NCI-H226 (cell line): ENCODE measurements around the gene SLC7A6OS.
A peak's percentile ranks its signal among the peaks of the same experiment; 100 is the strongest.

Experiments
- DNase-seq: peaks from one replicate; pipeline ENCODE4 v3.0.0-alpha.2; 2015

The SLC7A6OS gene

DNA sequence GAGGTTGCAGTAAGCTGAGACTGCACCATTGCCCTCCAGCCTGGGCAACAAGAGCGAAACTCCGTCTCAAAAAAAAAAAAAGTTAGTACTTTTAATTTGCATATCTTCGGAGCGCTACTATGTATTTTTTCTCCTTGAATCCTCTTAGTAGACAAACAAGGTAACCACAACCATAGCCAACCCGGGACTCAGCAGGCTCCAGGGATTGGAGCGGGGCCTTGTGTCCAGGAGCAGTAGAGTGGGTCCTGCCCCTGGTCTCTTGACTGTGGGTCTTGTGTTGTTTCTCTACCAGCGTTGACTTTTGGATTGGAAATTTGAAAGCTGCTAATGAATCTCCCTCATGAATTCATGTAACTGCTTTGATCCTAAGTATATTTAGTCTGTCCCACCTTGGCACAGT, 32.4 kb upstream of the SLC7A6OS start:
- no peak for DNase-seq

GRCh38 chr16:68342620-68343019, 31.9 kb upstream of the SLC7A6OS start:
- no peak for DNase-seq

- DNase-seq = no peak
These were observed 28.5 kb upstream of the SLC7A6OS start for GRCh38 chr16:68339214-68339613.

- no peak for DNase-seq
These were observed 27.8 kb upstream of the SLC7A6OS start for GRCh38 chr16:68338326-68339119.

DNA sequence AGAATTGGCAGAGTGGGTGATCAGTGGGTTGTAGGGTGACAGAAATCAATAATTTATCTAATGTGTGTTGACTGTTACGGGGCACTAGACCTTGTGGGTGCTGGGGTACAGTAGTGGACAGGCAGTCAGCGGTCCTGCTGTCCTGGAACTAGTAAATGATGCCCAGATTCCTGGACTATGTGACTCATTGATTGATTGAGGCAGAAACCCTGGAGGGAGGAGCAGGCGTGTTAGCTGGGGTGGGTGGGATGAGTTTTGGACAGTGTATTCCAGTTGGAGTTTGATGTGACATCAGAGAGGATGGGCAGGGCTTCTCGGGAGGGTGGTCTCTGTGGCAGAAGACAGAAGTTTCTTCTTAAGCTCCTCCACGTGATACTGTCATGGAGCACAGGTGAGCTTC, 24.4 kb upstream of the SLC7A6OS start:
- DNase-seq = peak; percentile 44

GRCh38 chr16:68332411-68333121, 21.8 kb upstream of the SLC7A6OS start:
- no peak for DNase-seq

- no peak for DNase-seq
These were observed 21.2 kb upstream of the SLC7A6OS start for GRCh38 chr16:68331879-68332410.

- peak; percentile 69 for DNase-seq
These were observed 18.2 kb upstream of the SLC7A6OS start for GRCh38 chr16:68328860-68329390.

GRCh38 chr16:68328151-68328859, 17.6 kb upstream of the SLC7A6OS start:
- DNase-seq = peak; percentile 86

DNA sequence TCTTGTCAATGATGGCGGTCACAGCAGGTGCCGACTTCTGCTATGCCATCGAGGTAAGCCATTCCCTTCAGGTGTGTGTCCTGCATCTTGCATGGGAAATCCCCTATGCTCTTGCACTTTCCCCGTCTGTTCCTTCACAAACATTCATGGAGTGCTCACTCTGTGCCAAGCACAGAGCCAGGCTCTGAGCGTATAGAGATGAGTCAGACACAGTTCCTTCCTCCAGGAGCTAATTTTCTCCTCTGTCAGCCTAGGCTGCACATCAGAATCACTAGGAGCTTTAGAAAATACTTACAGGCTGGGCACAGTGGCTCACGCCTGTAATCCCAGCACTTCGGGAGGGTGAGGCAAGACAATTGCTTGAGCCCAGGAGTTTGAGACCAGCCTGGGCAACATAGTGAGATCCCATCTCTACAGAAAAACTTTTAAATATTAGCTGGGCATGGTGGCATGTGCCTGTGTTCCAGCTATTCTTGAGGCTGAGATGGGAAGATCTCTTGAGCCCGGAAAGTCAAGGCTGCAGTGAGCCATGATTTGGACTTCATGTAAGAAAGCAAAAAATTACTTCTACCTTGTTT, 14.1 kb upstream of the SLC7A6OS start:
- no peak for DNase-seq

- no peak for DNase-seq
These were observed 13.6 kb upstream of the SLC7A6OS start for GRCh38 chr16:68324336-68324735.

- DNase-seq = no peak
These were observed 8.6 kb upstream of the SLC7A6OS start for GRCh38 chr16:68319185-68319908.

- DNase-seq = no peak
These were observed 2.4 kb upstream of the SLC7A6OS start for GRCh38 chr16:68313116-68313515.

GRCh38 chr16:68310437-68310773, 341 bp downstream of the SLC7A6OS start:
- DNase-seq = no peak

DNA sequence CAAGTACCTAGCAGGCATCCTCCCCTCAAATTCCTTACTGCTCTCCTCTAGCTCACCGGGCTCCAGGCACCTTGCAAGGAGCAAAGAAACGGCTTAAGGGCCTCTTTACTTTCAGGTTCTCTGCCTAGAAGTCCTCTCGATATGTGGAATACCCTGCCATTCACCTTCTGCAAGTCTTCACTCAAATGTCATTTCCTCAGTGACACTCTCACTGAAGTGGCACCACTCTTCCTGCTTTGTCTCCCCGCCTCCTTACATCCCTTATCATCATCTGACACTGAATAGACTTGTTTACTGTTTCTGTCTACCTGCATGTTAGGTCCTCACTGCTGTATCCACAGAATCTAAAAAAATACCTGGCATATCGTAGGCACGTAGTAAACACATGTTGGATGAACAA, 947 bp downstream of the SLC7A6OS start:
- no peak for DNase-seq

DNA sequence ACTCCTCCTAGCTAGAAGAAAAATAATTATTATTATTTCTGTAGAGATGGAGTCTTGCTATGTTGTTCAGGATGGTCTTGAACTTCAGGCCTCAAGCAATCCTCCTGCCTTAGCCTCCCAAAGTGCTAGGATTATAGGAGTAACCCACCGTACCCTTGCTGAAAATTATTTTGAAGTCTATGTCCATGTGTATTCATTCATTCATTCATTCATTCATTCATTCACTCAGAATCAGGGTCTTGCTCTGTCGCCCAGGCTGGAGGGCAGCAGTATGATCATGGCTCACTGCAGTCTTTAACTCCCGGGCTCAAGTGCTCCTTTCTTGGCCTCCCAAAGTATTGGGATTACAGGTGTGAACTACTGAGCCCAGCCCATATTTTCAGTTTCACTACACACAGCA, 4.1 kb downstream of the SLC7A6OS start:
- DNase-seq = no peak

GRCh38 chr16:68300734-68301459, 9.8 kb downstream of the SLC7A6OS start:
- DNase-seq = peak; percentile 22

DNA sequence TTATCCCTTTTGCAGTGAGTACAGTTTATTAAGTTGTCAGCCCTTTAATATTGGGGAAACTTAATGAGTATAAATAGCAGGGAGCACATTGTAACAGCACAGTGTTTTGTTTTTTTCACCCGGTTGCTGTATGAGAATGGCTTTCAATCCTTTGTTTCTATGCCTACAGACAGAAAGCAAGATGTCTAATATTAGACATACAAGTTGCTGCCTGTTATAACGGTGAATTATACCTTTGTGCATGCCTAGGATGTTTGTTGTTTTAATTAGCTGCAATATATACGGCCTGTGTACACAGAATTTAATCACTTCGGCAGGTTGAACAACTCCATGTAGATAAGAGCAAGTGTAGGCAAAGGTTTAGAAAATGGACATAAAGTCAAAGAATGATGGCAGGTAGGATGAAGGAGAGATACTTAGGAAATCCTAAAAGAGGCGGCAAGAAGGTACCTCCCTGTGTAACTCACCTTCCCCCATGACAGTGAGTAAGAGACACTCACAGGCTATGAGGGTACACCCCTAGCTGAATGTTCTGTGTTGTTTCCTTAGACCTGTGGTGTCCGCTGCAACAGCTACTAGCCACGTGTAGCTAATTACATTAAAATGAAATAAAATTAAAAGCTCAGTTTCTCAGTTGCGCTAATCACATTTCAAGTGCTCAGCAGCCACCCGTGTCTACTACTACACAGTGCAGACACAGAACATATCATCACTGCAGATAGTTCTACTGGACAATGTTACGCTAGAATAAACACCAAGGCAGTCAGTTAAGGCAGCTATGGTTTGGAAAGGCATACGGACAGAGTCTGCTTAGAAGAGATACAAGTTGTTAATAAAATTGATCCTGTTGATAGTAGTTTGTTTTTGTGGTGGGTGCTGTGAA, 10.9 kb downstream of the SLC7A6OS start:
- no peak for DNase-seq

GRCh38 chr16:68298907-68299561, 11.7 kb downstream of the SLC7A6OS start:
- DNase-seq = peak; percentile 41

DNA sequence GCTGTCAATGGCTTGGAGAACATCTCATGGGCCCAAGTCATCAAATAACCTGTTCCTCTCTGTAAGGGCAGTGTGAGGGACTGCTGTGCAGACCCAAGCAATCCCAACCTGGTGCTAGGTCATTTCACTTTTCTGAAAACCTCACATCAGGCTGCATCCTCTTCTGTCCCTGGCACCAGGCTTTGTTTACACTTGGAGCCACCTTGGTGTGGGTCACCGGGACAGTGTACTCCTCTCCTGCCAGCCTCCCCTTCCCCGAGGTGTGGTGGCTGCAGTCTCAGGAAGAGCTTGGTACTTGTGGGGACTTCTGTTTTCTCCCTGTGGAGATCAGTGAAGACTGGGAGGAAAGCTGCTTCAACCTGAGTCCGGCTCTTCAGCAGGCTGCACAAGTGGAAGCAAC, 12.4 kb downstream of the SLC7A6OS start:
- DNase-seq = no peak
